Glutamatergic neuron (in vitro differentiated cells): ENCODE measurements around the gene DIDO1. TPM values are rescaled to one million over a fixed set of nuclear protein-coding genes. Genes with fewer than 3 reads are reported as not detected.

Source experiments
- DNase-seq: peaks from one replicate; pipeline ENCODE4 v3.0.0; 2022
- H3K27ac Mint-ChIP-seq: one replicate; pipeline ENCODE4 v1.8.0; 2020; ENCODE audit warnings: mild to moderate bottlenecking, mixed read lengths, inconsistent platforms; ENCODE audit not compliant: unreplicated experiment
- H3K27me3 Mint-ChIP-seq: one replicate; pipeline ENCODE4 v1.8.0; 2020; ENCODE audit warnings: mild to moderate bottlenecking, moderate library complexity, mixed read lengths, inconsistent platforms; ENCODE audit not compliant: unreplicated experiment
- H3K36me3 Mint-ChIP-seq: one replicate; pipeline ENCODE4 v1.8.0; 2020; ENCODE audit warnings: mild to moderate bottlenecking, mixed read lengths, inconsistent platforms; ENCODE audit not compliant: unreplicated experiment
- H3K4me1 Mint-ChIP-seq: one replicate; pipeline ENCODE4 v1.8.0; 2020; ENCODE audit warnings: mild to moderate bottlenecking, low read depth, mixed read lengths, inconsistent platforms; ENCODE audit not compliant: unreplicated experiment
- H3K4me3 Mint-ChIP-seq: one replicate; pipeline ENCODE4 v1.8.0; 2020; ENCODE audit warnings: mild to moderate bottlenecking, mixed read lengths, inconsistent platforms; ENCODE audit not compliant: unreplicated experiment
- H3K9me3 Mint-ChIP-seq: one replicate; pipeline ENCODE4 v1.8.0; 2020; ENCODE audit warnings: mild to moderate bottlenecking, moderate library complexity, mixed read lengths, inconsistent platforms; ENCODE audit not compliant: unreplicated experiment
- total RNA-seq: library from RNA; stranded (reverse); fragmentation: NEBNext Ultra II Directional; extraction: Animal tissue kit (Norgen Biotek cat#: 25700); gene quantifications from one replicate; pipeline ENCODE4 v1.2.1, GENCODE V29; 2021; ENCODE audit not compliant: unreplicated experiment
- TF ChIP-seq, protein P1 (sequence below): fragments of 200-600 bp; sonication (generic); IDR thresholded peaks from one replicate; pipeline ENCODE4 v1.5.0; 2021; ENCODE audit not compliant: partially characterized antibody, unreplicated experiment

The DIDO1 gene
- total RNA-seq, 1 donor from 2014 or later = 77.8 TPM

GRCh38 chr20:62830251-62830650 lies 96.1 kb downstream of the DIDO1 start:
- H3K36me3 Mint-ChIP-seq = no peaks in the 10 kb centered on the region
- peaks cover 4% of the 10 kb centered on the region for H3K27me3 Mint-ChIP-seq
- H3K9me3 Mint-ChIP-seq = no peaks in the 10 kb centered on the region

DNA sequence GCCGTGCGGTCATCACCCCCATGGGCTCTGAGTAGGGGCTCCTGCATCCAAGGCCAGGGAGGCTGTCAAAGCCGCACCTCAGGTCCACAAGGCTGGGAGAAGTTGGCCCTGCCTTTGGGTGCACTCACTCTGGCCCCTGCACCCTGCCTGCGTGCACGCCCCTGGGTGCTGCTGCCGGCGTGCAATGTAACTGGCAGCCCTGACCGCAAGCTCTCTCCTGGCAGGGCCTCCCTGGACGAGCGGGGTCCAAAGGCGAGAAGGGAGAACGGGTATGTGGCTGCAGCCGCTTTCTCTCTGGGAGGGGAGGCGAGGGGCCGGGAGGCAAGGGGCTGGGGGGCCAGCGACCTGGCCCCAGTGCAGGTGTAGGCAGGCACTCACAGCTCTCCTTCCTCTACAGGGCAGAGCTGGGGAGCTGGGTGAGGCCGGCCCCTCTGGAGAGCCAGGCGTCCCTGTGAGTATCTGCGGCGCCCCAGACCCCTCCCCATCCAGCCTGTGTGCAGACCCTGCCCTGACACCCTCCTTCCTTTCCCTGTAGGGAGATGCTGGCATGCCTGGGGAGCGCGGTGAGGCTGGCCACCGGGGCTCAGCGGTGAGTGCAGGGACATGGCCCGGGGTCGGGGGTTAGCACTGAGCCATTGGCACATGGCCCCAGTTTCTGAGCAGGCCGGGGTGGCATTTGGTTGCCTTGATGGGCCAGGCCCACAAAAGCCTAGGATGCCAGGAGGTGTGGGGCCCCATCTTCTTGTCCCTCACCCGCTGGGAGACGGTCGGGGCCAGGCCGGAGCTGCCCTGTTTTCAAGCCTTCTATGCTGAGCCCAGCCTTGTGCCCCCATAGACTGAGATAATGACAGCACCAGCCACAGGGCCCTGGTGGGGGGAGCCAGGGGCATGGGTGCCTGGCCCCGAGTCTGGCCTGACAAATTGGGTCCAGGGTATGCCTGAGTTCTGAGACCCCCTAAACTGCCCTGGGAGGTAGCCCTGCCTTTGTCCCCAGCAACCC lies 96.8 kb downstream of the DIDO1 start:
- H3K4me1 Mint-ChIP-seq = peaks cover 19% of the 10 kb centered on the region
- DNase-seq = no peak
- H3K27ac Mint-ChIP-seq = no peak overlapping the region
- no peaks in the 10 kb centered on the region for H3K9me3 Mint-ChIP-seq
- TF ChIP-seq, protein P1, sequence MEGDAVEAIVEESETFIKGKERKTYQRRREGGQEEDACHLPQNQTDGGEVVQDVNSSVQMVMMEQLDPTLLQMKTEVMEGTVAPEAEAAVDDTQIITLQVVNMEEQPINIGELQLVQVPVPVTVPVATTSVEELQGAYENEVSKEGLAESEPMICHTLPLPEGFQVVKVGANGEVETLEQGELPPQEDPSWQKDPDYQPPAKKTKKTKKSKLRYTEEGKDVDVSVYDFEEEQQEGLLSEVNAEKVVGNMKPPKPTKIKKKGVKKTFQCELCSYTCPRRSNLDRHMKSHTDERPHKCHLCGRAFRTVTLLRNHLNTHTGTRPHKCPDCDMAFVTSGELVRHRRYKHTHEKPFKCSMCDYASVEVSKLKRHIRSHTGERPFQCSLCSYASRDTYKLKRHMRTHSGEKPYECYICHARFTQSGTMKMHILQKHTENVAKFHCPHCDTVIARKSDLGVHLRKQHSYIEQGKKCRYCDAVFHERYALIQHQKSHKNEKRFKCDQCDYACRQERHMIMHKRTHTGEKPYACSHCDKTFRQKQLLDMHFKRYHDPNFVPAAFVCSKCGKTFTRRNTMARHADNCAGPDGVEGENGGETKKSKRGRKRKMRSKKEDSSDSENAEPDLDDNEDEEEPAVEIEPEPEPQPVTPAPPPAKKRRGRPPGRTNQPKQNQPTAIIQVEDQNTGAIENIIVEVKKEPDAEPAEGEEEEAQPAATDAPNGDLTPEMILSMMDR = no peak
- H3K4me3 Mint-ChIP-seq = no peak overlapping the region
- H3K27me3 Mint-ChIP-seq = peaks cover 4% of the 10 kb centered on the region
- H3K36me3 Mint-ChIP-seq = no peaks in the 10 kb centered on the region

More at GRCh38 chr20:62830251-62830650, 96.1 kb downstream of the DIDO1 start:
- TF ChIP-seq, protein P1 = no peak
- Mint-ChIP-seq H3K4me1 (peaks cover 23% of the 10 kb centered on the region), H3K27ac (no peak overlapping the region), H3K4me3 (no peak overlapping the region)
- no peak for DNase-seq

DNA sequence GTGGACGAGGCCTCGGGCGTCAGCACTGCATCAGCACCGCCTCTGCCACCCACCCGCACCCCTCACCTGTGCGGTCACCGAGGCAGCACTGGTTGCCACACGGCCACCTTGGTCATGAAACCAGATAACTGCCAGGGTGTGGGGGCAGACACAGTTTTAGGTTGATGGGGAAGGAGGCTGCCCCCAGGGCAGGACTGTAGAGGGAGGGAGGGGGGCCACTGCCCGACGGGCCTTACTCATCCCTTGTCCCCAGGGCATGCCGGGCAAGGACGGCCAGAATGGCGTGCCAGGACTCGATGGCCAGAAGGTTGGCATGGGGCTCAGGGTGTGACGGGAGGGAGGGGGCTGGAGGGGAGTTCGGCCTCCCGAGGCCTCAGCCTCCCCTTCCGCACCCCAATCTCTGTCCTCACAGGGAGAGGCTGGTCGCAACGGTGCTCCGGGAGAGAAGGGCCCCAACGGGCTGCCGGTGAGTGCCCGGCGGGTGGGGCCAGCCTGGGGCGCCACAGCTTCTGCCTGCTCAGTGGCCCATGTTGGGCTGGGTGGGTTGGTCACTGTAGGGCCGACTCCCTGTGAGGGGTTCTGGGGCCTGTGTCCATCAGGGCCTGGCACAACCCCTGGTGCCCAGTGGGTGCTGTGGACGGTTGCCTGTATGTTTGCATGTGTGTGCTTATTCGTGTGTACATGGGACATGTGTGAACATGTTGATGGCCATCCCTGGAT lies 97.6 kb downstream of the DIDO1 start:
- H3K4me3 Mint-ChIP-seq = no peak overlapping the region
- TF ChIP-seq, protein P1 = no peak
- no peaks in the 10 kb centered on the region for H3K36me3 Mint-ChIP-seq
- DNase-seq = no peak
- H3K9me3 Mint-ChIP-seq = no peaks in the 10 kb centered on the region
- H3K27me3 Mint-ChIP-seq = peaks cover 4% of the 10 kb centered on the region
- peaks cover 19% of the 10 kb centered on the region for H3K4me1 Mint-ChIP-seq
- H3K27ac Mint-ChIP-seq = no peak overlapping the region

- H3K27me3 Mint-ChIP-seq = peaks cover 5% of the 10 kb centered on the region
- H3K9me3 Mint-ChIP-seq = peaks cover 1% of the 10 kb centered on the region
- H3K4me1 Mint-ChIP-seq = peaks cover 19% of the 10 kb centered on the region
- TF ChIP-seq, protein P1 = no peak
- H3K27ac Mint-ChIP-seq = no peak overlapping the region
- no peak for DNase-seq
- no peaks in the 10 kb centered on the region for H3K36me3 Mint-ChIP-seq
- no peak overlapping the region for H3K4me3 Mint-ChIP-seq
These were observed 98.3 kb downstream of the DIDO1 start for GRCh38 chr20:62828051-62828450.

Other genes with a start within 250 kb of the DIDO1 start
- 4.0 TPM for gene NTSR1, start 217.7 kb downstream of the DIDO1 start, total RNA-seq
- 15.6 TPM for gene MRGBP, start 130.0 kb downstream of the DIDO1 start, total RNA-seq
- gene OGFR, start 121.7 kb downstream of the DIDO1 start, total RNA-seq = 70.5 TPM
- gene COL9A3, start 109.5 kb downstream of the DIDO1 start, total RNA-seq = 78.7 TPM
- 12.6 TPM for gene TCFL5, start 64.7 kb downstream of the DIDO1 start, total RNA-seq
- gene GID8, start 11.6 kb upstream of the DIDO1 start, total RNA-seq = 57.8 TPM
- 1.8 TPM for gene SLC17A9, start 26.2 kb upstream of the DIDO1 start, total RNA-seq
- 23.9 TPM for gene BHLHE23, start 80.5 kb upstream of the DIDO1 start, total RNA-seq